OCI-LY1 (cell line): Measurements from ENCODE around the gene ZNF503.

Source experiments
- CTCF ChIP-seq: fragments of 200-600 bp; sonication (generic), shearing (Covaris generic); IDR thresholded peaks from 2 replicates; pipeline ENCODE4 v1.5.1; 2017; ENCODE audit warnings: mild to moderate bottlenecking, antibody characterized with exemption, low read length, moderate library complexity, mixed read lengths
- EZH2 ChIP-seq: fragments of 200-600 bp; sonication (generic), shearing (Covaris generic); IDR thresholded peaks from 2 replicates; pipeline ENCODE4 v1.8.0; 2017; ENCODE audit warnings: borderline replicate concordance, mixed run types, mild to moderate bottlenecking, antibody characterized with exemption, low read length, moderate library complexity, mixed read lengths

GRCh38 chr10:75371010-75371409 lies 30.6 kb downstream of the ZNF503 start:
- TF ChIP-seq CTCF (no peak), EZH2 (no peak)
